ENCODE measurements around the gene RAD23A.

RAD23A gene

GRCh38 chr19:12912571-12912970 is 33.1 kb upstream of the RAD23A start:
- no peak for TF ChIP-seq SIN3A (IDR thresholded peaks at IDR 0.05; ENCODE audit: borderline replicate concordance, insufficient read depth, low read length)
- TF ChIP-seq TAF1 (IDR thresholded peaks at IDR 0.05; ENCODE audit: borderline replicate concordance, insufficient read depth, low read length): no peak
- TF ChIP-seq POLR2AphosphoS5 (IDR thresholded peaks at IDR 0.05; ENCODE audit: low read depth, low read length): no peak
- TF ChIP-seq REST (IDR thresholded peaks at IDR 0.05; ENCODE audit: insufficient read depth in 1 of 2, low read depth in 2 of 2, low read length in 2 of 2): no peak
- no peak for TF ChIP-seq FOXP2 (optimal IDR thresholded peaks at IDR 0.05; ENCODE audit: borderline replicate concordance, extremely low read depth, extremely low read length, insufficient read depth)

DNA sequence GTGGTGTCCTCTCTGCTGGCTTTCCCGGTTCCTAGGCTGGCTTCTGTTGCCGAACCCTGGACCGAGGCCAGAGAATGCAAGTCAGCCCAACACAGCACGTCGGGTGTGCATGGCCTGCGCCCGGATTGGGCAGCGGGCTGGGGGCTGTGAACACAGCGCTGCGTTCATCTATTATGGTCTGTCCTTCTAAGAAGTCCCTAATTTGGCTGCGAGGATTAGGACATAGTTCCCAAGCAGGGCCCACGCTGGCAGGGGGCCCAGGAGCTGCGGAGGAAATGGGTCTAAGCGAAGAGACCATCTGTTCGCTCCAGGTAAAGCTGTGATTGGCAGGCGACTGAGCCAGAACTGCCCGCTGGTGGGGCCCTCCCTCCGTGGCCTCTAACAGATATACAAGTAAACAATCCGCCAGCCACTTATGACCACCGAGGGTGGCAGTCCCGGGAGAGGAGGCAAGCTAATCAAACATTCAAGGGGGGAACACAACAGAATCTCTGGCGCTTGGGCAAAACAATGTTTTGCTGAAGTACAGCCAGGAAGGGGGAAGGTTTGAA is 32.6 kb upstream of the RAD23A start:
- TF ChIP-seq FOXP2 (optimal IDR thresholded peaks at IDR 0.05; ENCODE audit: borderline replicate concordance, extremely low read depth, extremely low read length, insufficient read depth): no peak
- TF ChIP-seq POLR2AphosphoS5 (IDR thresholded peaks at IDR 0.05; ENCODE audit: low read depth, low read length): no peak
- no peak for TF ChIP-seq TAF1 (IDR thresholded peaks at IDR 0.05; ENCODE audit: borderline replicate concordance, insufficient read depth, low read length)
- no peak for TF ChIP-seq SIN3A (IDR thresholded peaks at IDR 0.05; ENCODE audit: borderline replicate concordance, insufficient read depth, low read length)

- TF ChIP-seq FOXP2 (optimal IDR thresholded peaks at IDR 0.05; ENCODE audit: borderline replicate concordance, extremely low read depth, extremely low read length, insufficient read depth) (no peak), SIN3A (IDR thresholded peaks at IDR 0.05; ENCODE audit: borderline replicate concordance, insufficient read depth, low read length) (no peak), TAF1 (IDR thresholded peaks at IDR 0.05; ENCODE audit: borderline replicate concordance, insufficient read depth, low read length) (no peak), REST (IDR thresholded peaks at IDR 0.05; ENCODE audit: insufficient read depth in 1 of 2, low read depth in 2 of 2, low read length in 2 of 2) (no peak), POLR2AphosphoS5 (IDR thresholded peaks at IDR 0.05; ENCODE audit: low read depth, low read length) (no peak)
Observed at GRCh38 chr19:12913851-12914690, 31.6 kb upstream of the RAD23A start.

- TF ChIP-seq SIN3A (IDR thresholded peaks at IDR 0.05; ENCODE audit: borderline replicate concordance, insufficient read depth, low read length) (no peak), POLR2AphosphoS5 (IDR thresholded peaks at IDR 0.05; ENCODE audit: low read depth, low read length) (no peak), FOXP2 (optimal IDR thresholded peaks at IDR 0.05; ENCODE audit: borderline replicate concordance, extremely low read depth, extremely low read length, insufficient read depth) (no peak), TAF1 (IDR thresholded peaks at IDR 0.05; ENCODE audit: borderline replicate concordance, insufficient read depth, low read length) (no peak), REST (IDR thresholded peaks at IDR 0.05; ENCODE audit: insufficient read depth in 1 of 2, low read depth in 2 of 2, low read length in 2 of 2) (no peak)
Observed at GRCh38 chr19:12918253-12918652, 27.4 kb upstream of the RAD23A start.

- TF ChIP-seq REST (IDR thresholded peaks at IDR 0.05; ENCODE audit: insufficient read depth in 1 of 2, low read depth in 2 of 2, low read length in 2 of 2) (no peak), POLR2AphosphoS5 (IDR thresholded peaks at IDR 0.05; ENCODE audit: low read depth, low read length) (peak; percentile 5; the same call in 1 of the 2 replicates)
Observed at GRCh38 chr19:12921047-12921446, 24.6 kb upstream of the RAD23A start.

Measured in PFSK-1 (cell line).